Peyer's patch (tissue), 4 donors: ENCODE results near the gene GCKR.

ENCODE experiments used
- CTCF ChIP-seq, 6 experiments: fragments of 450-650 bp in 4 of 6; fragments of 200-600 bp in 2 of 6; sonication (generic) in 1 of 6; IDR thresholded peaks; one replicate each; pipeline ENCODE4 v1.5.1; 2017 to 2019; ENCODE audit warnings: antibody characterized with exemption in 6 of 6, mild to moderate bottlenecking in 3 of 6, moderate library complexity in 1 of 6
- POLR2A ChIP-seq, 2 donors: fragments of 450-650 bp; IDR thresholded peaks; one replicate each; pipeline ENCODE4 v1.5.1; 2017; ENCODE audit warnings: antibody characterized with exemption in 2 of 2, mild to moderate bottlenecking in 2 of 2, moderate library complexity in 2 of 2

- no peak for TF ChIP-seq CTCF (IDR thresholded peaks at IDR 0.05)
- TF ChIP-seq POLR2A (IDR thresholded peaks at IDR 0.05) = no peak
Observed at GRCh38 chr2:27569398-27569797, 72.8 kb downstream of the GCKR start.
